SK-N-MC (cell line): Measurements from ENCODE around the gene AGER.

Experiments used
- DNase-seq: peaks from one replicate; pipeline ENCODE4 v3.0.0-alpha.2; 2011; ENCODE audit warnings: low read depth, low spot score
- H3K27ac ChIP-seq: fragments of 200-600 bp; sonication (generic); 2 replicates; pipeline ENCODE4 v1.5.1; 2016; ENCODE audit warnings: mixed run types
- H3K36me3 ChIP-seq: fragments of 200-600 bp; sonication (generic); 2 replicates; pipeline ENCODE4 v1.6.1; 2017; ENCODE audit warnings: antibody characterized with exemption, low read length, mixed read lengths; ENCODE audit not compliant: insufficient read depth
- H3K4me3 ChIP-seq: fragments of 200-600 bp; sonication (generic); 2 replicates; pipeline ENCODE4 v1.5.1; 2016
- H3K9ac ChIP-seq: fragments of 200-600 bp; sonication (generic); 2 replicates; pipeline ENCODE4 v1.8.0; 2017; ENCODE audit warnings: mixed run types, mixed read lengths; ENCODE audit not compliant: insufficient read length
- H3K9me3 ChIP-seq: fragments of 200-600 bp; sonication (generic); 2 replicates; pipeline ENCODE4 v1.6.1; 2017; ENCODE audit warnings: low read depth, mild to moderate bottlenecking, antibody characterized with exemption, low read length, moderate library complexity, mixed read lengths
- EZH2 ChIP-seq: fragments of 200-600 bp; sonication (generic); IDR thresholded peaks from one replicate; pipeline ENCODE4 v1.6.1; 2017; ENCODE audit warnings: antibody characterized with exemption
- FOXP2 ChIP-seq: optimal IDR thresholded peaks from 2 replicates; pipeline ENCODE3; 2011; ENCODE audit warnings: mild to moderate bottlenecking, moderate library complexity; ENCODE audit not compliant: insufficient read depth; ENCODE audit errors: extremely low read length, control extremely low read depth
- POLR2AphosphoS5 ChIP-seq: IDR thresholded peaks from 2 replicates; pipeline ENCODE4 v1.6.1; 2012; ENCODE audit warnings: mild to moderate bottlenecking, low read depth, low read length, borderline replicate concordance

AGER gene

DNA sequence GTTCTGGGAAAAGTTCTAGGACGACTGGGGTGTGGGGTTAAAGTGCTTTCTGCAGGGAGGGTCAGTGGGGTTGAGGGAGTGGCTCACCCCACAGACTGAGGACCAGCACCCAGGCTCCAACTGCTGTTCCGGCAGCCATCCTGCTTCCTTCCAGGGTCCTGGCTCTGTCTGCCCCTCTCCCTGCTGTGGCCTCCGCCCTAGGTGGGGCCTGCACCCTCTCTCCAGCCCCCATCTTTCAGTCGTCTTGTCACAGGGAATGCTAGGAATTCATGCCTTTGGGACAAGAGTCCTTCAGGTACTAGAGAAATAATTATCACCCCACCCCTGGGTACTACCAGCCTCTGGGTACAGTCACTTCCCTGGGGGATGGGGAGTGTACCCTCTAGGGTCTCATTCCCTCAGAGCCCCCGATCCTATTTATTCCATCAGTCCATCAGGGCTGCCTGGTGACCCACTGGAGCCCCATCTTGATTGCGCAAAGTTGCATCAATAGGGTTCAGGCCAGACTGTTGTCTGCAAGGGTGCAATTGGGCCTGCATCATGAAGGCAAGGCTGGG lies at the start of gene AGER:
Gene AGER, minus strand, starts transcription at position 170 of the 557 bp plus-strand sequence. Its CDS starts 31 bp downstream, at position 139.
- TF ChIP-seq POLR2AphosphoS5 (peak; percentile 41), FOXP2 (no peak), EZH2 (no peak)
- no peak for DNase-seq
- peaks cover 46% of the 10 kb centered on the region for H3K36me3 ChIP-seq
- H3K4me3 ChIP-seq, result no peak within 1 kb of the TSS
- no peaks in the 10 kb centered on the region for H3K9me3 ChIP-seq
- no peak within 1 kb of the TSS for H3K9ac ChIP-seq
- H3K27ac ChIP-seq, result peak within 1 kb of the TSS; percentile 63; the same call in 1 of the 2 replicates

- Histone ChIP-seq H3K4me3 (no peak overlapping the region), H3K9me3 (no peaks in the 10 kb centered on the region), H3K36me3 (no peaks in the 10 kb centered on the region), H3K9ac (no peak overlapping the region), H3K27ac (no peak overlapping the region)
- TF ChIP-seq POLR2AphosphoS5, result no peak
- TF ChIP-seq EZH2, result no peak
- TF ChIP-seq FOXP2, result no peak
- no peak for DNase-seq
Observed at GRCh38 chr6:32226434-32226833, 42.4 kb upstream of the AGER start.

- DNase-seq, result no peak
- Histone ChIP-seq H3K36me3 (no peaks in the 10 kb centered on the region), H3K9me3 (no peaks in the 10 kb centered on the region), H3K9ac (no peak overlapping the region), H3K27ac (no peak overlapping the region), H3K4me3 (no peak overlapping the region)
- no peak for TF ChIP-seq POLR2AphosphoS5
- TF ChIP-seq FOXP2, result no peak
- no peak for TF ChIP-seq EZH2
Observed at GRCh38 chr6:32224696-32225095, 40.6 kb upstream of the AGER start.

- no peaks in the 10 kb centered on the region for H3K9me3 ChIP-seq
- no peak for DNase-seq
- no peak within 1 kb of the TSS for H3K9ac ChIP-seq
- H3K4me3 ChIP-seq, result no peak within 1 kb of the TSS
- TF ChIP-seq FOXP2, result no peak
- no peak for TF ChIP-seq EZH2
- no peak for TF ChIP-seq POLR2AphosphoS5
- H3K27ac ChIP-seq, result no peak within 1 kb of the TSS
- H3K36me3 ChIP-seq, result no peaks in the 10 kb centered on the region
Observed at GRCh38 chr6:32223258-32224235, 39.5 kb upstream of the AGER start, which contains the start of gene NOTCH4. Gene NOTCH4 (minus strand): TSS chr6:32224067. CDS start chr6:32223928, 139 bp downstream.

DNA sequence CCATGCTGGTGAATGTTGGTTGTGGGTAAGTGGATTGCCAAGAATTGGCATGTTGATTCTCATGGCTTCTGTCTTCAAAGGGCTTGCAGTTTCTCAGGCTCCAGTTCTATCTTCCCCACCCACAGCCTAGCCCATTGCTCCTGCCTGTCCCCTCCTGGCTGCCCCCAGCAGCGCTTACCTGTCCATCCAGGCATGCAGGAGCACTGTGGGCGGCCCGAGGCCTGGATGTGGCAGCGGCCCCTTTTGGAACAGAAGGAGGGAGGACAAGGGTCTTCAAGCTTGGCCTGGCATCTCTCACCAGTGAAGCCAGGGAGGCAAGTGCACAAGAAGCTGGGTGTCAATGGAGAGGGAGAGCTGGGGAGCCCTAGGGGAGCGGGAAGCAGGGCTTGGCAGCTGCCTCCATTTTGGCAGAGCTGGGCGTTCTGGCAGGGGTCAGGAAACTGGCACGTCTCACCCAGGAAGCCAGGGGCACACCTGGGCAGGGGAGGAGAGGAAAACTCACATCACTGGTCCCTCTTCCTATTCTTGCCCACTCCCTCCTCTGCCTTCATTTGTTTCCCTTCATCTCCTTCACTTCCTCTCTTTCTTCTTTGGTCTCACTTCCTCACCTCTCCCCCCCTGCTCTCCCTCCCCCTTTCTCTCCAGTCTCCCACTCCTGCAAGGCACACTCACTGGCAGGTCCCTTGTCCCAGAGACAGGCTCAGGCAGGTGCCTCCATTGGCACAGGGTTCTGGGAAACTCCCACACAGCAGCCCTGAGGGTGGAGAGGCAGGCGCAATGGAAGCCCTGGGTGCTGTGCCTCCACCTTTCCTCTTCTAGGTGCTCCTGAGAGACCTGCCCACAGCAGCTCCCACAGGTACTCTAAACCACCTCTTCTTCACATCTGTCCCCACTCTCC lies 38.5 kb upstream of the AGER start:
- TF ChIP-seq POLR2AphosphoS5 (no peak), EZH2 (no peak), FOXP2 (no peak)
- Histone ChIP-seq H3K36me3 (no peaks in the 10 kb centered on the region), H3K4me3 (no peak overlapping the region), H3K9ac (no peak overlapping the region), H3K27ac (no peak overlapping the region), H3K9me3 (no peaks in the 10 kb centered on the region)
- DNase-seq, result no peak

DNA sequence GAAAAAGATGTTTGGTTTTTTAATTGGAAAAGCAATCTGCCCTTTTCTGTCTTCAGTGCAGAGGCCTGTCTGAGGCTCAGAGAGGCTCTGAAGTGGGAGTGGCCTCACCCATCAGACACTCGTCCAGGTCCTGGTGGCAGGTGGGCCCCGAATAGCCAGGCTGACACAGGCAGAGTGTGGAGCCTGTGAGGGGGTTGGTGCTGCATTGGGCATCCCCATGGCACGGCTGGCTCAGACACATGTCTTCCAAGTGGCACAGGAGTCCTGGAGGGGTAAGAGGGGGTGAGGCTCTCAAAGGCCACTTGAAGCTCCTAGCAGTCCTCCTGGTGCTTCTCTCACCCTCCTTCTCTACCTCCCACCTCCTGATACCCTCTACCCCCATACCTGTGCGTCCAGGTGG lies 36.0 kb upstream of the AGER start:
- no peak overlapping the region for H3K4me3 ChIP-seq
- no peak overlapping the region for H3K9ac ChIP-seq
- H3K27ac ChIP-seq, result no peak overlapping the region
- TF ChIP-seq EZH2 (no peak), POLR2AphosphoS5 (no peak), FOXP2 (no peak)
- H3K36me3 ChIP-seq, result no peaks in the 10 kb centered on the region
- DNase-seq, result no peak
- no peaks in the 10 kb centered on the region for H3K9me3 ChIP-seq

DNA sequence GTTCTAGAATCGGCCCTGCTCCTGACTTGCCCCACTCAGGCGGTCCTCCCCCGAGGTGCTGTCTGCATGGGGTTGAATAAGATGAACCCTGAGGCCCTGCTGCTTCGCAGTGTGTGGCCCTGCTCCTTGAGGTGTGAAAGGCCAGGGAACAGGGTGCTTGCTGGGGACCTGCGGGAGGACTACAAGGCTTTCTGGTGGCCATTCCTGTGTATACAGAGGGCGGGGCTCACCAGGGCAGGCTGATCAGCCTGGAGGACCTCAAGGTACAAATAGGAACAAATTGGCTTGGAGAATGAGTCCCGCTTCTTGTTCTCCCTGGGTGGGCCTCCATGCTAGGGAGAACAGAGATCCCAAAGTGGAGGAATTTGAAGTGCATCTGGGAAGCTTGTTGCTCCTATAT lies 34.1 kb upstream of the AGER start:
- Histone ChIP-seq H3K27ac (no peak overlapping the region), H3K36me3 (no peaks in the 10 kb centered on the region), H3K4me3 (no peak overlapping the region), H3K9ac (no peak overlapping the region), H3K9me3 (no peaks in the 10 kb centered on the region)
- no peak for DNase-seq
- TF ChIP-seq POLR2AphosphoS5 (no peak), EZH2 (no peak)

GRCh38 chr6:32216998-32217397 lies 32.9 kb upstream of the AGER start:
- H3K4me3 ChIP-seq, result no peak overlapping the region
- no peak overlapping the region for H3K9ac ChIP-seq
- no peak for DNase-seq
- H3K9me3 ChIP-seq, result no peaks in the 10 kb centered on the region
- H3K27ac ChIP-seq, result no peak overlapping the region
- TF ChIP-seq FOXP2 (no peak), EZH2 (no peak), POLR2AphosphoS5 (no peak)
- H3K36me3 ChIP-seq, result no peaks in the 10 kb centered on the region
